Measurements from ENCODE around the gene MAPK8IP3.

DNA sequence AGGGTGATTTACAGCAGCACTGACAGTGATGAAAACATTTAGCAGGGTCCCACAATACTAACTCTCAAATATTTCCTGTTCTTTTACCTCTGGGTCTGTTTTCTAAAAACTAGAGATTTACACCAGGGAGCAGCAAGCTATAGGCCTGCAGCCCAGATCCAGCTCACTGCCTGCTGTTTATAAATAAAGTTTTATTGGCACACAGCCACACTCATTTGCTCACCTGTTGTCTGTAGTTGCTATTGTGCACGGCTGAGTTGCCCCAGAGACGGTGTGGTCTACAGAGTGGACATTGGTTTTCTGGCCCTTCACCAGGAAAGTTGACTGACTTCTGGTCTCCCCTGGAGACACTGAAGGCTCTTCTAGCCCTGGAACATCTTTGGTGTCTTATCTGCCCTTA lies 44.2 kb upstream of the MAPK8IP3 start:
- TF ChIP-seq, protein P1, sequence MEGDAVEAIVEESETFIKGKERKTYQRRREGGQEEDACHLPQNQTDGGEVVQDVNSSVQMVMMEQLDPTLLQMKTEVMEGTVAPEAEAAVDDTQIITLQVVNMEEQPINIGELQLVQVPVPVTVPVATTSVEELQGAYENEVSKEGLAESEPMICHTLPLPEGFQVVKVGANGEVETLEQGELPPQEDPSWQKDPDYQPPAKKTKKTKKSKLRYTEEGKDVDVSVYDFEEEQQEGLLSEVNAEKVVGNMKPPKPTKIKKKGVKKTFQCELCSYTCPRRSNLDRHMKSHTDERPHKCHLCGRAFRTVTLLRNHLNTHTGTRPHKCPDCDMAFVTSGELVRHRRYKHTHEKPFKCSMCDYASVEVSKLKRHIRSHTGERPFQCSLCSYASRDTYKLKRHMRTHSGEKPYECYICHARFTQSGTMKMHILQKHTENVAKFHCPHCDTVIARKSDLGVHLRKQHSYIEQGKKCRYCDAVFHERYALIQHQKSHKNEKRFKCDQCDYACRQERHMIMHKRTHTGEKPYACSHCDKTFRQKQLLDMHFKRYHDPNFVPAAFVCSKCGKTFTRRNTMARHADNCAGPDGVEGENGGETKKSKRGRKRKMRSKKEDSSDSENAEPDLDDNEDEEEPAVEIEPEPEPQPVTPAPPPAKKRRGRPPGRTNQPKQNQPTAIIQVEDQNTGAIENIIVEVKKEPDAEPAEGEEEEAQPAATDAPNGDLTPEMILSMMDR (IDR thresholded peaks at IDR 0.05), result no peak
- TF ChIP-seq EZH2 (IDR thresholded peaks at IDR 0.05), result no peak

All from neural progenitor cell (in vitro differentiated cells).